Measurements from ENCODE around the gene APOL6.
A peak's percentile ranks its signal among the peaks of the same experiment; 100 is the strongest.
"Not testable (repeated sequence)": the region's sequence is repeated elsewhere in the genome, so short reads cannot be mapped to it uniquely, and the experiment has no call there.

Gene APOL6

GRCh38 chr22:35618427-35619223 is 29.6 kb upstream of the APOL6 start:
- Histone ChIP-seq H3K4me3 (ENCODE audit: low read length in 2 of 2) (no peak overlapping the region), H3K9me3 (ENCODE audit: control insufficient read depth in 2 of 2, low read length in 2 of 2) (no peaks in the 10 kb centered on the region), H3K4me1 (ENCODE audit: control insufficient read depth, insufficient read depth, low read length) (peaks cover 34% of the 10 kb centered on the region), H3K9ac (ENCODE audit: low read length in 2 of 2) (no peak overlapping the region), H3K27ac (ENCODE audit: low read length) (no peak overlapping the region), H3K36me3 (ENCODE audit: control insufficient read depth in 2 of 2, insufficient read depth in 2 of 2, low read length in 2 of 2) (no peaks in the 10 kb centered on the region), H3K27me3 (ENCODE audit: control insufficient read depth in 1 of 2, insufficient read depth in 2 of 2, low read length in 2 of 2) (no peaks in the 10 kb centered on the region)

DNA sequence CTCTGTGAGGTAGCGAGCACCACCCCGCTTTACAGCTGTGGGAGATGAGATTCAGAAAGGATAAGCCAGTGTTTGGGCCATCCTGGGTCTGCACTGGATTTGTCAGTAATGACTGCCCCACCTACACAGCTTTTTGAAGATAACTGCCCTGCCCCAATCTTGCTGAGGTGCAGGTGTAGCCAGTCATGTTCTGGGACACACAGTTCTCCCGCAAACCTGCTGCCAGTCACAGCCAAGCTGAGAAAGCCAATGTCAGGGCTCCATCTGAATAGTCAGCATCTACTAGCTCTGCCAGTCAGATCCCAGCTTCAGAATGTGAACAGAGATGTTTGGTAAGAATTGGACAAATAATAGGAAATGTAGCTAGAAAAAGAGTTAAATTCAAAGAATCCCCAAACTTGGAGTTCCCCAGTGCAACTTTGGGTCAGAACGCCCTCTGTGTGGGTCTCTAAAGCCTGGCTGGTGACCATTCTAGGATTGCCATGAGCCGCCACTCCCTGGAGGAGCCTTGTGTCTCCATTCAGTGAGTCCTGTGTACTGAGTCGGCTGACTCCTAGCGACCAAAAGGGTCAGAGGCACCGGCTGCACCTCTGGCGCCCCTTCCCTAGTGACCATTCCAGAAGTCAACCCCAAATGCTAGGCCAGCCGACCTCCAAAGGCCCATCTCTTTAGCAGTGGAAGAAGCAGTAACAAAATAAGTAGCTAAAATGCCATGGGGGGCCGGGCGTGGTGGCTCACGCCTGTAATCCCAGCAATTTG is 28.7 kb upstream of the APOL6 start:
- no peaks in the 10 kb centered on the region for H3K36me3 ChIP-seq (ENCODE audit: control insufficient read depth in 2 of 2, insufficient read depth in 2 of 2, low read length in 2 of 2)
- H3K9ac ChIP-seq (ENCODE audit: low read length in 2 of 2) = no peak overlapping the region
- peaks cover 34% of the 10 kb centered on the region for H3K4me1 ChIP-seq (ENCODE audit: control insufficient read depth, insufficient read depth, low read length)
- no peaks in the 10 kb centered on the region for H3K9me3 ChIP-seq (ENCODE audit: control insufficient read depth in 2 of 2, low read length in 2 of 2)
- H3K27ac ChIP-seq (ENCODE audit: low read length) = no peak overlapping the region
- H3K4me3 ChIP-seq (ENCODE audit: low read length in 2 of 2) = no peak overlapping the region
- no peaks in the 10 kb centered on the region for H3K27me3 ChIP-seq (ENCODE audit: control insufficient read depth in 1 of 2, insufficient read depth in 2 of 2, low read length in 2 of 2)

GRCh38 chr22:35620624-35621251 is 27.5 kb upstream of the APOL6 start:
- Histone ChIP-seq H3K27ac (ENCODE audit: low read length) (peak overlapping the region; percentile 71), H3K9me3 (ENCODE audit: control insufficient read depth in 2 of 2, low read length in 2 of 2) (no peaks in the 10 kb centered on the region), H3K27me3 (ENCODE audit: control insufficient read depth in 1 of 2, insufficient read depth in 2 of 2, low read length in 2 of 2) (no peaks in the 10 kb centered on the region), H3K4me1 (ENCODE audit: control insufficient read depth, insufficient read depth, low read length) (peaks cover 35% of the 10 kb centered on the region), H3K36me3 (ENCODE audit: control insufficient read depth in 2 of 2, insufficient read depth in 2 of 2, low read length in 2 of 2) (no peaks in the 10 kb centered on the region), H3K4me3 (ENCODE audit: low read length in 2 of 2) (peak overlapping the region in 1 of 2 donors; percentile 29), H3K9ac (ENCODE audit: low read length in 2 of 2) (peak overlapping the region in 1 of 2 donors; percentile 13)

- H3K4me3 ChIP-seq (ENCODE audit: low read length in 2 of 2) = peak overlapping the region in 1 of 2 donors; percentile 3
- no peaks in the 10 kb centered on the region for H3K9me3 ChIP-seq (ENCODE audit: control insufficient read depth in 2 of 2, low read length in 2 of 2)
- peak overlapping the region; percentile 13 to 36 for H3K9ac ChIP-seq (ENCODE audit: low read length in 2 of 2)
- H3K27me3 ChIP-seq (ENCODE audit: control insufficient read depth in 1 of 2, insufficient read depth in 2 of 2, low read length in 2 of 2) = no peaks in the 10 kb centered on the region
- H3K36me3 ChIP-seq (ENCODE audit: control insufficient read depth in 2 of 2, insufficient read depth in 2 of 2, low read length in 2 of 2) = no peaks in the 10 kb centered on the region
- H3K27ac ChIP-seq (ENCODE audit: low read length) = peak overlapping the region; percentile 71
- peaks cover 38% of the 10 kb centered on the region for H3K4me1 ChIP-seq (ENCODE audit: control insufficient read depth, insufficient read depth, low read length)
These were observed 26.8 kb upstream of the APOL6 start for GRCh38 chr22:35621451-35621850.

DNA sequence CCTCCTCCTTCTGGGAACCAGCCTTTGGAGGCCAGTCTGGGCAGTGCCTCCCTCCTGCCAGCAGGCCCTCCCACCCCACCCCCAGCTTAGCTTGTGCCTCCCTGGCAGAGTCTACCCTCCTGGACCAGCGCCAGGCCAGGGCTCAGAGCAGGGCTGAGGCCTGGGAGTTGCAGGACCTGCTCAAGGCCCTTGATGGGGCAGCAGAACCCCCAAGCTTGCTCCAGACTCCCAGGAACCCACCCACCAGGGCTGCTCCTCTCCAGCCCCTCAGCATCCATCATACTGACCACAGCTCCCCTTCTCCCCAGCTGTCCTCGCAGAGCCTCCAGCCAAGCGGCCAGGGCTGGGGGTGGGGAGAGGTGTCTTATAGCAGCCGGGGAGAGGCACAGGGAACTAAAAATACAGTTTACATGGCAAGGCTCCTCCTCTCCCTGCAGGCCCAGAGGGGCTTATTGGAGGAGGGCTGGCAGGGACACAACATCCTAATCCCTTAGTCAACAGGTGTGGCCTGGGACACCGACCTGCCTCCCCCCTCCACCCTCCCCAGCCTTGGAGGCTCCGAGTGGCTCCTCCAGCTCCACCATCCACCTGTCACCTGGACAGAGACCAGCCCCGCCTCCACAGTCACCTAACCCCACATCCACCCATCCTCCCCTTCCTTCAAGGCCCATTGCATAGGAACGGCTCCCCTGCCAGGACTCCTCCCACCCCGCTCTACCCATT is 25.9 kb upstream of the APOL6 start:
- Histone ChIP-seq H3K4me1 (ENCODE audit: control insufficient read depth, insufficient read depth, low read length) (peaks cover 40% of the 10 kb centered on the region), H3K27ac (ENCODE audit: low read length) (peak overlapping the region; percentile 71), H3K27me3 (ENCODE audit: control insufficient read depth in 1 of 2, insufficient read depth in 2 of 2, low read length in 2 of 2) (no peaks in the 10 kb centered on the region), H3K9me3 (ENCODE audit: control insufficient read depth in 2 of 2, low read length in 2 of 2) (no peaks in the 10 kb centered on the region), H3K36me3 (ENCODE audit: control insufficient read depth in 2 of 2, insufficient read depth in 2 of 2, low read length in 2 of 2) (no peaks in the 10 kb centered on the region), H3K4me3 (ENCODE audit: low read length in 2 of 2) (peak overlapping the region in 1 of 2 donors; percentile 35), H3K9ac (ENCODE audit: low read length in 2 of 2) (no peak overlapping the region)

DNA sequence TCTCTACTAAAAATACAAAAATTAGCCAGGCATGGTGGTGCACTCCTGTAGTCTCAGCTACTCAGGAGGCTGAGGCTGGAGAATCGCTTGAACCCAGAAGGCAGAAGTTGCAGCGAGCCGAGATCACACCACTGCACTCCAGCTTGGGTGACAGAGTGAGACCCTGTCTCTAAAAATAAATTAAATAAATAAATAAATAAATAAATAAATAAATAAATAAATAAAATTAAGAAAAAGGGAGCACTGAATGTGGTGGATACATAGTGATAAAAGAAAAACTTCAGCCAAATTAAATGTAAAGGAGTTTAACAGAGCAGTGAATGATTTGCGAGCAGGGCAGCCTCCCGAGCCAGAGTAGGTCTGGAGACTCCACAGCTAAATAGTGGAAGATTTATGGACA is 24.4 kb upstream of the APOL6 start:
- not testable (repeated sequence) for H3K9ac ChIP-seq (ENCODE audit: low read length in 2 of 2); H3K27ac ChIP-seq (ENCODE audit: low read length); H3K36me3 ChIP-seq (ENCODE audit: control insufficient read depth in 2 of 2, insufficient read depth in 2 of 2, low read length in 2 of 2); H3K9me3 ChIP-seq (ENCODE audit: control insufficient read depth in 2 of 2, low read length in 2 of 2); H3K4me3 ChIP-seq (ENCODE audit: low read length in 2 of 2); H3K27me3 ChIP-seq (ENCODE audit: control insufficient read depth in 1 of 2, insufficient read depth in 2 of 2, low read length in 2 of 2)
- peaks cover 44% of the 10 kb centered on the region for H3K4me1 ChIP-seq (ENCODE audit: control insufficient read depth, insufficient read depth, low read length)

GRCh38 chr22:35624547-35624946 is 23.7 kb upstream of the APOL6 start:
- Histone ChIP-seq H3K9me3 (ENCODE audit: control insufficient read depth in 2 of 2, low read length in 2 of 2) (no peaks in the 10 kb centered on the region), H3K36me3 (ENCODE audit: control insufficient read depth in 2 of 2, insufficient read depth in 2 of 2, low read length in 2 of 2) (no peaks in the 10 kb centered on the region), H3K27ac (ENCODE audit: low read length) (no peak overlapping the region), H3K9ac (ENCODE audit: low read length in 2 of 2) (no peak overlapping the region), H3K27me3 (ENCODE audit: control insufficient read depth in 1 of 2, insufficient read depth in 2 of 2, low read length in 2 of 2) (no peaks in the 10 kb centered on the region), H3K4me3 (ENCODE audit: low read length in 2 of 2) (no peak overlapping the region), H3K4me1 (ENCODE audit: control insufficient read depth, insufficient read depth, low read length) (peaks cover 45% of the 10 kb centered on the region)

- no peaks in the 10 kb centered on the region for H3K27me3 ChIP-seq (ENCODE audit: control insufficient read depth in 1 of 2, insufficient read depth in 2 of 2, low read length in 2 of 2)
- H3K9ac ChIP-seq (ENCODE audit: low read length in 2 of 2) = no peak overlapping the region
- no peaks in the 10 kb centered on the region for H3K36me3 ChIP-seq (ENCODE audit: control insufficient read depth in 2 of 2, insufficient read depth in 2 of 2, low read length in 2 of 2)
- H3K9me3 ChIP-seq (ENCODE audit: control insufficient read depth in 2 of 2, low read length in 2 of 2) = no peaks in the 10 kb centered on the region
- H3K4me3 ChIP-seq (ENCODE audit: low read length in 2 of 2) = no peak overlapping the region
- H3K27ac ChIP-seq (ENCODE audit: low read length) = peak overlapping the region; percentile 37
- peaks cover 42% of the 10 kb centered on the region for H3K4me1 ChIP-seq (ENCODE audit: control insufficient read depth, insufficient read depth, low read length)
These were observed 22.3 kb upstream of the APOL6 start for GRCh38 chr22:35625763-35626432.

GRCh38 chr22:35627267-35628041 is 20.8 kb upstream of the APOL6 start:
- no peaks in the 10 kb centered on the region for H3K9me3 ChIP-seq (ENCODE audit: control insufficient read depth in 2 of 2, low read length in 2 of 2)
- peak overlapping the region; percentile 16 to 85 for H3K9ac ChIP-seq (ENCODE audit: low read length in 2 of 2)
- no peaks in the 10 kb centered on the region for H3K27me3 ChIP-seq (ENCODE audit: control insufficient read depth in 1 of 2, insufficient read depth in 2 of 2, low read length in 2 of 2)
- H3K4me1 ChIP-seq (ENCODE audit: control insufficient read depth, insufficient read depth, low read length) = peaks cover 28% of the 10 kb centered on the region
- peak overlapping the region; percentile 48 to 83 for H3K4me3 ChIP-seq (ENCODE audit: low read length in 2 of 2)
- H3K36me3 ChIP-seq (ENCODE audit: control insufficient read depth in 2 of 2, insufficient read depth in 2 of 2, low read length in 2 of 2) = no peaks in the 10 kb centered on the region
- peak overlapping the region; percentile 87 for H3K27ac ChIP-seq (ENCODE audit: low read length)

Data from stomach smooth muscle (tissue), 2 donors.